Calu3 (cell line): ENCODE results near the gene ARHGEF19. TPM values are rescaled to one million over a fixed set of nuclear protein-coding genes. Genes with fewer than 3 reads are reported as not detected.

Source experiments
- BruUV-seq: library from RNA; stranded (reverse); fragments of 400-500 nt; replicated peaks from 2 replicates; lab custom pipeline; 2021; lab: Mats Ljungman, UMichigan
- CTCF ChIA-PET: fragments of 300-600 bp; sonication (Branson Sonifier 250); formaldehyde crosslinking; loops from one replicate; lab custom pipeline; 2022; ENCODE audit warnings: antibody characterized with exemption; lab: Charles Lee
- DNase-seq: peaks from one replicate; pipeline ENCODE4 v3.0.0; 2022
- H3K27ac Mint-ChIP-seq: one replicate; pipeline ENCODE4 v1.8.0; 2022; ENCODE audit warnings: mixed read lengths; ENCODE audit not compliant: unreplicated experiment
- H3K27me3 Mint-ChIP-seq: one replicate; pipeline ENCODE4 v1.8.0; 2022; ENCODE audit warnings: mixed read lengths; ENCODE audit not compliant: unreplicated experiment
- H3K36me3 Mint-ChIP-seq: one replicate; pipeline ENCODE4 v1.8.0; 2022; ENCODE audit warnings: mild to moderate bottlenecking, moderate library complexity, mixed read lengths; ENCODE audit not compliant: insufficient read depth, unreplicated experiment
- H3K4me1 Mint-ChIP-seq: one replicate; pipeline ENCODE4 v1.8.0; 2022; ENCODE audit warnings: mild to moderate bottlenecking, low read depth, mixed read lengths; ENCODE audit not compliant: unreplicated experiment
- H3K4me3 Mint-ChIP-seq: one replicate; pipeline ENCODE4 v1.8.0; 2022; ENCODE audit warnings: mild to moderate bottlenecking, low read depth, moderate library complexity, mixed read lengths; ENCODE audit not compliant: unreplicated experiment
- H3K9me3 Mint-ChIP-seq: one replicate; pipeline ENCODE4 v1.8.0; 2022; ENCODE audit warnings: low read depth, mixed read lengths; ENCODE audit not compliant: unreplicated experiment
- CTCF ChIP-seq: fragments of 200-600 bp; IDR thresholded peaks from one replicate; pipeline ENCODE4 v1.8.0; 2022; ENCODE audit warnings: antibody characterized with exemption; ENCODE audit not compliant: unreplicated experiment
- intact Hi-C: fragments of 100-400 bp; cut with micrococcal nuclease; formaldehyde crosslinking; loops from one replicate; pipeline ENCODE4 v1.10.0; 2022; ENCODE audit not compliant: unreplicated experiment
- total RNA-seq: library from RNA; stranded (reverse); gene quantifications from 2 replicates; pipeline ENCODE4 v1.2.3, GENCODE V29; 2022

ARHGEF19 gene
- total RNA-seq, 1 experiment from 2014 or later = 17.2 TPM

- Mint-ChIP-seq H3K4me3 (no peak overlapping the region), H3K9me3 (no peaks in the 10 kb centered on the region), H3K36me3 (peaks cover 11% of the 10 kb centered on the region), H3K27me3 (no peaks in the 10 kb centered on the region), H3K27ac (no peak overlapping the region), H3K4me1 (peaks cover 3% of the 10 kb centered on the region)
- DNase-seq = no peak
- no peak for TF ChIP-seq CTCF
- intact Hi-C loops = loop anchor here (5.0 kb wide), 1 partner anchor 35 kb away; no protein-coding TSS in a partner anchor
- no TSS peak for BruUV-seq
- CTCF ChIA-PET = no interaction called here
Observed at GRCh38 chr1:16242556-16243214, 30.2 kb upstream of the ARHGEF19 start.

- CTCF ChIA-PET = no interaction called here
- intact Hi-C loops = loop anchor here (5.0 kb wide), 1 partner anchor 34 kb away; no protein-coding TSS in a partner anchor
- no peak overlapping the region for H3K27ac Mint-ChIP-seq
Observed at GRCh38 chr1:16241221-16241708, 28.8 kb upstream of the ARHGEF19 start.

GRCh38 chr1:16239972-16240491, 27.6 kb upstream of the ARHGEF19 start:
- no peak for TF ChIP-seq CTCF
- intact Hi-C loops = loop anchor here (5.0 kb wide), 2 partner anchors 33 to 122 kb away; no protein-coding TSS in a partner anchor
- Mint-ChIP-seq H3K9me3 (no peaks in the 10 kb centered on the region), H3K27me3 (no peaks in the 10 kb centered on the region), H3K4me3 (no peak overlapping the region), H3K27ac (no peak overlapping the region), H3K36me3 (peaks cover 17% of the 10 kb centered on the region), H3K4me1 (no peaks in the 10 kb centered on the region)
- no TSS peak for BruUV-seq
- CTCF ChIA-PET = no interaction called here
- no peak for DNase-seq

More at GRCh38 chr1:16241221-16241708, 28.8 kb upstream of the ARHGEF19 start:
- H3K4me1 Mint-ChIP-seq = no peaks in the 10 kb centered on the region
- no peak for TF ChIP-seq CTCF
- no TSS peak for BruUV-seq
- no peaks in the 10 kb centered on the region for H3K9me3 Mint-ChIP-seq
- H3K4me3 Mint-ChIP-seq = no peak overlapping the region
- no peaks in the 10 kb centered on the region for H3K27me3 Mint-ChIP-seq
- peaks cover 13% of the 10 kb centered on the region for H3K36me3 Mint-ChIP-seq
- DNase-seq = no peak

GRCh38 chr1:16237343-16237830, 24.9 kb upstream of the ARHGEF19 start:
- peak overlapping the region; percentile 78 for H3K4me3 Mint-ChIP-seq
- no peak for DNase-seq
- CTCF ChIA-PET = interaction anchor here (1.3 kb wide), 1 partner anchor 126 kb away, joined by 3 read pairs; no protein-coding TSS in a partner anchor
- H3K36me3 Mint-ChIP-seq = peaks cover 17% of the 10 kb centered on the region
- no peaks in the 10 kb centered on the region for H3K27me3 Mint-ChIP-seq
- intact Hi-C loops = loop anchor here (5.0 kb wide), 1 partner anchor 125 kb away; no protein-coding TSS in a partner anchor
- no TSS peak for BruUV-seq
- TF ChIP-seq CTCF = no peak
- no peaks in the 10 kb centered on the region for H3K4me1 Mint-ChIP-seq
- peak overlapping the region; percentile 87 for H3K27ac Mint-ChIP-seq
- no peaks in the 10 kb centered on the region for H3K9me3 Mint-ChIP-seq
